NCI-H524 (cell line): ENCODE measurements around the gene HP.

ENCODE experiments used
- DNase-seq, 2 experiments: peaks; one replicate each; lab custom pipeline; 2025; lab: John Stamatoyannopoulos, UW

HP gene

DNA sequence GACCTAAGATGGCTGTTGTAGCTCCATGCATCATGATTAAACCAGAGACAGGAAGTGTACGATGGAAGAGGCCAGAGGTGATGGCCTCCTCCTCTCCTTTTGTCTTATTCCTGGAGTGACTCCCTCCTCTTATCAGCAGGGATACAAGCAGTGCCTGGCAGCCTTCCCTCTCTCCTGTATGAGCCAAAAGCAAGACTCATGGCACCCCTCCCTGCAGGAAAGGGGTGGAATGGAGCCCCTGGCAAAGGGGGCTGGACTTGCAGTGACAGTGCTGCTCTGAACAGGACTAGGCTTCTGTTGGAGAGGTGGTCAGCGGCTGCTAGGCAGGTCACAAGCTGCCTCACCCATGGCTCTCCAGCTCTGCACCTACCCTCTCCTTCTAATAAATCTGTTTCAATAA lies 30.7 kb downstream of the HP start:
- no peak for DNase-seq

DNA sequence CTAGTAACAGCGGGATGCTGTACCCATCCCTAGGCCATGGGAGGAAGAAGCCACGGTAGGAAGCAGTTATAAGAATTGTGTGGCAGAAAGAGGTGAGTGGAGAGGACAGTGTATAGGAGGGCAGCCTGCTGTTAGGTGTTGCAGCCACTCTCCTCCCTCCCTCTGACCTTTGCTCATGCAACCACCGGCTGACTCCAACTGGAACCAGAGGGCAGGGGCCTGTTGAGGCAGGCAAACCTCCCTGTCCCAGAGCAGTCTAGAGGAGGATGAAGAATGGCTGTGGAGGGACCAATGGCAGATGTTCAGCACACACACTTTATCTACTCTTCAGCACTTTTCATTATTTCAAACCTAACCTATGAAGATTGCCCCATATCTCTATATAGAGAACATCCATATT lies 36.9 kb downstream of the HP start:
- DNase-seq = no peak

DNA sequence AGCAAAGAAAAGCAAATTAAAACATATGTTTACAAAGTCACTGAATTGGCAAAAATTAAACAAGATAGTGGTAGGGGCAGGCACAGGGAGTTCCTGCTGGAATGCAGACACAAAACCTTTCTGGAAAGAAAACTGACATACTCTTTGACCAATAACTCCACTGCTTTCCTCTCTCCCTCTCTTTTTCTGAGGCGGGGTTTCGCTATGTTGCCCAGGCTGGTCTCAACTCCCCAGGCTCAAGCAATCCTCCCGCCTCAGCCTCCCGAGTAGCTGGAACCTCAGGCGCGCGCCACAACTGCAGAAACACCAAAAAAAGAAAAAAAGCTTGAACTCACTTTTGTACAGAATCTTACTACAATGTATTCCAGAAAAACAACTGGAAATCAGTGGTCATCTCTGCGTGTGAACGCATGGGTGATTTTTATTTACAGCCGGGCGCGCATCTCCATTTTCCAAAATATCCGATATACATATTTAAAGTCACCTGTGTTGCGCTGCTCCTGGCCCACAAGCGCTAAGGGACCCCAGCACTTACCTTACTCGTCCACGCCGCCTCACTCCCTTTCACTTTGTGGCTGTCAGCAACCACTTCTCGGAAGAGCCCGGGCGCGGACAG lies 38.6 kb downstream of the HP start:
- no peak for DNase-seq

DNA sequence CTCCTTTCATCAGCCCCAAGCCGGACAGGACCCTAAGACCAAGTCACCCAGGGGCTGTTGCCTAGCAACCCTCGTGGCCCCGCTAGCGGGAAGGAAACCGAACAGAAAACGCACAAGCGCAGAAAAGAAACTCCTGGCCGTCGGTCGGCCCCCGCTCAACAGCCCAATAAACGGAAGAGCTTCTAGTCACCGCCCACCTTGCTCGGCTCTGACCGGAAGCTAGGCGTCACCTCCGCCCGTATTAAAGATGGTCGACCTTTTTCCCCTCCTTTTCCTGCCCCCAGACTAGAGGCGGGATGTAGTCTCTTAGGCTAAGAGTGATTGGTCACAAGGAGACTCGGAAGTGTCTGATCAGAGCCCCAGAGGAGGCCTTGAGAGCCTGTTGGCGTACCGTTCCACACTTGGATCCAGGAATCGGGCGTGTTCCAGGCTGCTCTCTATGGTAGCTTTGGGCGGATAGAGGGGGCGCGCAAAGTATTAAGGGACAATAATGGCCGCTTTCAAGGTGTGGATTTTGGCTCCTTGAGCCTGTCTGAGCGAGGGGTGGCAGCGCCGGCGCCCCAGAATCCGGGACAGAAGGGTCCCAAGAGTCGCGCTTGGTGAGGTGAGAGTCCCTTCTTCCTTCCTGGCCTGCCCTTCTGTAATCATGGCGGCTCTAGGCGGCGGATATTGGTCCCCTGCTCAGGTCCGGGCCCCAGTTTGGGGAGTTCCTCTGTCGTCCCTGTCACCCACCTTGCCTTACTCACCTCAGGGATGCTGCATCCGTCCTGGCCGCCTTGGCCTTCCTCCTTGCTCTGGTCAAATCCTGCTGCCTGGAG lies 39.4 kb downstream of the HP start, which contains the start of the genes DHX38 and TXNL4B:
DHX38 (plus strand) TSS at position 400 of the 818 bp plus-strand sequence. CDS start 2,311 bp downstream, outside the sequence.
TXNL4B (minus strand) TSS at position 173 of the 818 bp plus-strand sequence. CDS start 2,871 bp downstream, outside the sequence.
- peak; percentile 100 for DNase-seq

DNA sequence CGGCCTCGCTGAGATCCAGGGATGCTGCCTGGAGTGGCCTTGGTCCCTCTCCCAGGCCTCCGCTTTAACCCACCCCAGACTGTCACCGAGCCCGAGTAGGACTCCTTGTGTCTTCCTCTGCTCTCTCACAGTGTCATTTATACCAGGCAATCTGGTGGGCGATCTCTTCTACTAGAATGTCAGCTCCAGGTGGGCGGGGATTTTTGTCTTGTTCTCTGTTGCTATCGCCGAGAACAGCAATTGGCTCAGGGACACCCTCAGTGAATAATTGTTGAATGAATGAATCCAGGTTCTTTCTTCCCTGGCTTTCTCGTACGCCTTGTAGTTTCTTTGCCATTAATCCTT lies 39.9 kb downstream of the HP start:
- no peak for DNase-seq

DNA sequence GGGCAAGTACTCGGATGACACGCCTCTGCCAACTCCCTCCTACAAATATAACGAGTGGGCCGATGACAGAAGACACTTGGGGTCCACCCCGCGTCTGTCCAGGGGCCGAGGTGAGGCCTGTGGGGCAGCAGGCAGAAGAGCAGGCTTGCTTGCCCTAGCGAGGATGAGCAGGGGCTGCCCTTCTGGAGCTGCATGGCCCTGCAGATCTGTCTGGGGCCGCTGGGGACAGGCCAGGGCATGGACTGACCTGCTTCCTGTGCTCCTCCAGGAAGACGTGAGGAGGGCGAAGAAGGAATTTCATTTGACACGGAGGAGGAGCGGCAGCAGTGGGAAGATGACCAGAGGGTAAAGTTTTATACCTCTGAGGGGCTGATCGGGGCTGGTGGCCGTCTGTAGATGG lies 44.6 kb downstream of the HP start:
- DNase-seq = no peak

DNA sequence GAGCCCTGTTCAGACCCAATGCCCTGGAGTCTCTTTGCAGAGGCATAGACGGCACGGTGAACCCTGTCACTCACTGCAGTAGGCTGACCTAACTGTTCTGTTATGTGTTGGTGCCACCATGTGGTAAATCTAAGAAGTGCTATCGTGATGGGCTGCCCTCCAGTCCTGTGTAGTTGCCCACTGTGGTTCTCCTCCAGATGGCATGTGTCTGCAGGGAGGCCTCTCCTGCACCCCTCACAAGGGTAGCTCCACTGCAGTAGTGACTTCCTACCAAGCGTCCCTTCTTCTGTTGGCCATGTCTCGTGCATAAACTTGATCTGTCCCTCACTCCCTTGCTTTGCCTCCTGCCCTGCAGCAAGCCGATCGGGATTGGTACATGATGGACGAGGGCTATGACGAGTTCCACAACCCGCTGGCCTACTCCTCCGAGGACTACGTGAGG lies 45.1 kb downstream of the HP start:
- DNase-seq = peak; percentile 29 to 71

DNA sequence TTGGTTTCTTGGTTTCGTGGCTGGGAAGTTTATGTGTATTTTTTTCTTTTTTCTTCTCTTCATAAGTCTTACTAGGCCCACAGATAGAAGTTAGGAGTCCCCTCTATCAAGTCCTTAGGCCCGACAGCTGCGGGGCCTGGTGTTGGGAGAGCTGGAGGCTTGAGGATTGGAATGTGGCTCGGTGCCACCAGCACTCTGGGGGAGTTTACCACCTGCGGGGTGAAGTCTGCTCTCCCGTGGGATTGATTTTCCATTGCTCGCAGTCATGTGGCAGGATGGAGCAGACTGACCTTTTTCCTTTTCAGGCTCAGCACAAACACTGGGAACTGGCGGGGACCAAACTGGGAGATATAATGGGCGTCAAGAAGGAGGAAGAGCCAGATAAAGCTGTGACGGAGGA lies 46.9 kb downstream of the HP start:
- no peak for DNase-seq

DNA sequence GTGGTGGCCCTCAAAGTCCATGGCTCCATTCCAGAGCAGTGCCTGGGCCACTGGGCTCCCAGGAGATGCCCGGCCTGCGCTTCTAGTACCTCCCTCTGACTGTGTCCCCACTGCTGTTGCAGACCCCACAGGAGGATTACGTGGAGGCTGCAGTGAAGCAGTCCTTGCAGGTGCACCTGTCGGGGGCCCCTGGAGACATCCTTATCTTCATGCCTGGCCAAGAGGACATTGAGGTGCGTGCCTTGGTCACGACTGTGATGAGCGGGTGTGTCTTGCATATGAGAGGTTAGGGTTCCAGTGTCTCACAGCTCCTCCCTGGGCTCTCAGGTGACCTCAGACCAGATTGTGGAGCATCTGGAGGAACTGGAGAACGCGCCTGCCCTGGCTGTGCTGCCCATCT lies 50.6 kb downstream of the HP start:
- no peak for DNase-seq

DNA sequence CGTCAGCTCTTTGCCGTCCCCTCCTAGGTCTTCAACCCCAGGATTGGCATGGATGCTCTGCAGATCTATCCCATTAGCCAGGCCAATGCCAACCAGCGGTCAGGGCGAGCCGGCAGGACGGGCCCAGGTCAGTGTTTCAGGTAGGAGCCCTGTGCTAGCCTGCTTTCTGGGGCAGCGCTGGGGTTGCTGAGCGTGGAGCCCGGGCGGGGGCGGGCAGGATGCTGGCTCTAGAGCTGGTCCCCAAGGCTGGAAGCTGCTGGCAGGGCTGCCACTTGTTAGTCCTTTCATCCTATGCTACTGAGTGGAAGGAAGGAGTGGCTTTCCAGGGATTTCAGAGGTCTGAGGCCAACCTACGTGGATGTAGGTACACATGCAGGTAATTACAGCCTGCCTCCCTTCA lies 51.7 kb downstream of the HP start:
- no peak for DNase-seq

DNA sequence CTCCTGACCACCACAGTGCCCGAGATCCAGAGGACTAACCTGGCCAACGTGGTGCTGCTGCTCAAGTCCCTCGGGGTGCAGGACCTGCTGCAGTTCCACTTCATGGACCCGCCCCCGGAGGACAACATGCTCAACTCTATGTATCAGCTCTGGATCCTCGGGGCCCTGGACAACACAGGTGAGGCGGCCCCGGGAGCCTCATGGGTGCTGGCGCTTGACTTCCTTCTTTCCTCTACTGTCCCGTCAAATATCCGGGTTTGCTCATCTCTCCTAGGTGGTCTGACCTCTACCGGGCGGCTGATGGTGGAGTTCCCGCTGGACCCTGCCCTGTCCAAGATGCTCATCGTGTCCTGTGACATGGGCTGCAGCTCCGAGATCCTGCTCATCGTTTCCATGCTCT lies 53.1 kb downstream of the HP start:
- DNase-seq = no peak

DNA sequence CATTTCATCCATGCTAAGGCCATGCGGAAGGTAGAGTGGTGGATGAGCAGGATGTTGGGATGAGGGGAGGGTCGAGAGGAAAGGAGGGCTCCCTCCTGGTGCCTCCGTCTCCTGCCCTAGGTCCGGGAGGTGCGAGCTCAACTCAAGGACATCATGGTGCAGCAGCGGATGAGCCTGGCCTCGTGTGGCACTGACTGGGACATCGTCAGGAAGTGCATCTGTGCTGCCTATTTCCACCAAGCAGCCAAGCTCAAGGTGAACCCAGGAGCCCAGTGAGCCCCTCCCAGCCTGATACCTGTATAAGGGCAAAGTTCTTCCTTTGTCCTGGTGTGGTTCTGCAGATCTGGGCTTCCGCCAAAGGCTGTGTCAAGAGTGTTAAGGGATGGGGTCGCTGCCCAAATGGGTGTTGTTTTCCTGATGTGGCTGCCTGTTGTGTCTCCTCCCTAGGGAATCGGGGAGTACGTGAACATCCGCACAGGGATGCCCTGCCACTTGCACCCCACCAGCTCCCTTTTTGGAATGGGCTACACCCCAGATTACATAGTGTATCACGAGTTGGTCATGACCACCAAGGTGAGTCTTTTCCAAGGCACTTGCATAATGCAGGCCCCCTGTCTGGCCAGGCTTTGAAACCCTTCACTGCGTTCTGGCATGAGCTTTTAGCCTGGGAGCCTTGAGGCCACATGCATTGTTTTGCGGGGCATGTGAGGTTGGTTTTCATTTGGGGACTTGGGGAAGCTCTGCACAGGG lies 54.2 kb downstream of the HP start:
- DNase-seq = no peak

DNA sequence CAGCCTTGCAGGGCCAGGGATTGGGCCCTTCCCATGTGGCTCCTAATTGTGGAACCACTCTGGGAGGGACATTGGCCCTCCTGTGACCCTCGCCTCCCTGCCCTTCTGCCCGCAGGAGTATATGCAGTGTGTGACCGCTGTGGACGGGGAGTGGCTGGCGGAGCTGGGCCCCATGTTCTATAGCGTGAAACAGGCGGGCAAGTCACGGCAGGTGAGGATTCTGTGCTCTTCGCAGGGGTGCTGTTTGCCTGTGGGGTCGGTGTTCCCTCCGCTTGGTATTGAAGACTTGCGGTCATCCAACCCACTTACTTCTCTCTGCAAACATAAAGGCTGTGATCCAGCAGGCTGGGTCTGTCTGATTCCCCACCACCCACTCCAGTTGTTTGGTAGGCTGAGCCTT lies 55.0 kb downstream of the HP start:
- no peak for DNase-seq

DNA sequence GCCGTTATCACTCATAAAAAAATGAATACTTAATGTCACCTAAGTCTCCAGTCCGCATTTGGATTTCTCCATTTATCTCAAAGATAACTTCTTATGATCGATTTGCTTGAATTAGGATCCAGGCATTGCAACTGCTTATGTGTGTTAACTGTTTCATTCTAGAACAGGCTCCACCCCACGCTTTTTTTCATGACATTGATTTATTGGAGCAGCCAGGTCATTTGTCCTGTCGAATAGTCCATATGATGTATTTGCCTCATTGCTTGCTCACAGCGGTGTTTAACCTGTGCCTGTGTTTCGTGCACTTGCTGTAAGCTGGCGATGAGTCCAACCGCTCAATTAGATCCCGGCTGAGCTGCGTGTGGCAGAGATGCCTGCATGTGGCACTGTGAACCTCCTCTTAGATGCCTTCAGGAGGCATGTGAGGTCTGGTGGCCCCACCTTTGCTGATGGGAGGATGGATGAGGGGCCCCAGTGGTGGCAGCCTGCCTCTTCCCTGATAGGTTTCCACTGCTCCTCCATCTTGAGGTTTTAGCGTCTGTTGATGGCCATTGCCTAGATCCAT lies 55.7 kb downstream of the HP start:
- no peak for DNase-seq
